H9 (cell line): ENCODE results near the gene SH2D1B. TPM values are rescaled to one million over a fixed set of nuclear protein-coding genes. Genes with fewer than 3 reads are reported as not detected.

Experiments
- DNase-seq: peaks from one replicate; pipeline ENCODE4 v3.0.0-alpha.2; 2017
- H2AFZ ChIP-seq: one replicate; pipeline ENCODE4 v1.6.1; 2013; ENCODE audit warnings: mild to moderate bottlenecking, low read length, control low read depth, moderate library complexity
- H2AK5ac ChIP-seq: 2 replicates; pipeline ENCODE4 v1.6.1; 2013; ENCODE audit warnings: low read length, control low read depth, mixed read lengths; ENCODE audit not compliant: insufficient read length
- H2BK120ac ChIP-seq: one replicate; pipeline ENCODE4 v1.6.1; 2013; ENCODE audit warnings: low read depth, mild to moderate bottlenecking, low read length, control low read depth, inconsistent platforms; ENCODE audit not compliant: poor library complexity, severe bottlenecking
- H2BK12ac ChIP-seq: 2 replicates; pipeline ENCODE4 v1.6.1; 2013; ENCODE audit warnings: low read length, control low read depth, mixed read lengths, low read depth; ENCODE audit not compliant: insufficient read length
- H2BK15ac ChIP-seq: 2 replicates; pipeline ENCODE4 v1.6.1; 2013; ENCODE audit warnings: low read depth, low read length, control low read depth
- H2BK20ac ChIP-seq: one replicate; pipeline ENCODE4 v1.6.1; 2013; ENCODE audit warnings: low read depth, mild to moderate bottlenecking, low read length, control low read depth, inconsistent platforms; ENCODE audit not compliant: poor library complexity, severe bottlenecking
- H2BK5ac ChIP-seq: 2 replicates; pipeline ENCODE4 v1.6.1; 2013; ENCODE audit warnings: low read length, control low read depth, mixed read lengths; ENCODE audit not compliant: insufficient read length
- H3K14ac ChIP-seq: 2 replicates; pipeline ENCODE4 v1.6.1; 2013; ENCODE audit warnings: low read length, control low read depth; ENCODE audit not compliant: insufficient read depth
- H3K18ac ChIP-seq: 2 replicates; pipeline ENCODE4 v1.6.1; 2013; ENCODE audit warnings: low read depth, mild to moderate bottlenecking, mixed read lengths, low read length, control low read depth; ENCODE audit not compliant: insufficient read length
- H3K23ac ChIP-seq: 2 replicates; pipeline ENCODE4 v1.6.1; 2013; ENCODE audit warnings: low read length, control low read depth, mixed read lengths, low read depth; ENCODE audit not compliant: insufficient read length
- H3K23me2 ChIP-seq: 2 replicates; pipeline ENCODE4 v1.6.1; 2013; ENCODE audit warnings: low read depth, mild to moderate bottlenecking, mixed read lengths, low read length, control low read depth; ENCODE audit not compliant: insufficient read length, poor library complexity, severe bottlenecking
- H3K27ac ChIP-seq: 2 replicates; pipeline ENCODE4 v1.5.1; 2013; ENCODE audit warnings: low read length, control low read depth, mixed read lengths, low read depth; ENCODE audit not compliant: insufficient read length
- H3K27me3 ChIP-seq: 2 replicates; pipeline ENCODE4 v1.6.1; 2013; ENCODE audit warnings: low read length, control low read depth, inconsistent platforms; ENCODE audit not compliant: insufficient read depth
- H3K4ac ChIP-seq: 2 replicates; pipeline ENCODE4 v1.6.1; 2013; ENCODE audit warnings: low read depth, mild to moderate bottlenecking, control low read depth, inconsistent platforms, low read length, moderate library complexity
- H3K4me1 ChIP-seq: 2 replicates; pipeline ENCODE4 v1.6.1; 2013; ENCODE audit warnings: low read length, control low read depth, inconsistent platforms; ENCODE audit not compliant: insufficient read depth
- H3K4me2 ChIP-seq: 2 replicates; pipeline ENCODE4 v1.6.1; 2013; ENCODE audit warnings: low read length, control low read depth, mixed read lengths; ENCODE audit not compliant: insufficient read length, insufficient read depth
- H3K56ac ChIP-seq: 2 replicates; pipeline ENCODE4 v1.6.1; 2013; ENCODE audit warnings: low read depth, mild to moderate bottlenecking, mixed read lengths, low read length, control low read depth; ENCODE audit not compliant: insufficient read length
- H3K79me1 ChIP-seq: 2 replicates; pipeline ENCODE4 v1.6.1; 2013; ENCODE audit warnings: low read depth, mild to moderate bottlenecking, moderate library complexity, low read length, control low read depth, inconsistent platforms; ENCODE audit not compliant: insufficient read depth, poor library complexity, severe bottlenecking
- H3K79me2 ChIP-seq: 2 replicates; pipeline ENCODE4 v1.6.1; 2013; ENCODE audit warnings: low read length, control low read depth, inconsistent platforms; ENCODE audit not compliant: insufficient read depth
- H3K9ac ChIP-seq: 2 replicates; pipeline ENCODE4 v1.6.1; 2013; ENCODE audit warnings: low read length, control low read depth, mixed read lengths; ENCODE audit not compliant: insufficient read length; ENCODE audit errors: extremely low read depth
- H3K9me3 ChIP-seq: one replicate; pipeline ENCODE4 v1.6.1; 2013; ENCODE audit warnings: low read depth, low read length, inconsistent platforms; ENCODE audit not compliant: control insufficient read depth
- H3T11ph ChIP-seq: one replicate; pipeline ENCODE4 v1.6.1; 2013; ENCODE audit warnings: mild to moderate bottlenecking, low read length, control low read depth, inconsistent platforms
- H4K20me1 ChIP-seq: one replicate; pipeline ENCODE4 v1.6.1; 2013; ENCODE audit not compliant: control insufficient read depth, insufficient read length, insufficient read depth
- H4K5ac ChIP-seq: 2 replicates; pipeline ENCODE4 v1.6.1; 2013; ENCODE audit warnings: low read depth, mild to moderate bottlenecking, mixed read lengths, low read length, control low read depth; ENCODE audit not compliant: insufficient read length
- H4K8ac ChIP-seq: replicated peaks from 2 replicates; pipeline ENCODE4 v1.6.1; 2013; ENCODE audit warnings: low read length, control low read depth, mixed read lengths, low read depth; ENCODE audit not compliant: insufficient read length
- H4K91ac ChIP-seq: 2 replicates; pipeline ENCODE4 v1.6.1; 2013; ENCODE audit warnings: low read depth, mild to moderate bottlenecking, moderate library complexity, mixed read lengths, low read length, control low read depth; ENCODE audit not compliant: insufficient read length
- H3K27ac Mint-ChIP-seq, 3 experiments: 2 replicates in 2 of 3; 3 replicates in 1 of 3; pipeline ENCODE4 v1.8.0; 2020 to 2021; ENCODE audit warnings: mixed read lengths in 3 of 3, mild to moderate bottlenecking in 1 of 3, moderate library complexity in 1 of 3
- H3K27me3 Mint-ChIP-seq: 2 replicates; pipeline ENCODE4 v1.8.0; 2021; ENCODE audit warnings: low read depth, mild to moderate bottlenecking, moderate library complexity, mixed read lengths
- H3K36me3 Mint-ChIP-seq, 3 experiments: 2 replicates in 2 of 3; 3 replicates in 1 of 3; pipeline ENCODE4 v1.8.0; 2020 to 2021; ENCODE audit warnings: low read depth in 3 of 3, mixed read lengths in 3 of 3; ENCODE audit not compliant: insufficient read depth in 1 of 3
- H3K4me1 Mint-ChIP-seq, 2 experiments: 2 replicates each; pipeline ENCODE4 v1.8.0; 2020; ENCODE audit warnings: mixed read lengths in 2 of 2
- H3K4me3 Mint-ChIP-seq, 2 experiments: 2 replicates in 1 of 2; 3 replicates in 1 of 2; pipeline ENCODE4 v1.8.0; 2020 to 2021; ENCODE audit warnings: mild to moderate bottlenecking in 2 of 2, mixed read lengths in 2 of 2, moderate library complexity in 1 of 2
- H3K9me3 Mint-ChIP-seq, 2 experiments: 2 replicates in 1 of 2; 3 replicates in 1 of 2; pipeline ENCODE4 v1.8.0; 2020; ENCODE audit warnings: mild to moderate bottlenecking in 2 of 2, mixed read lengths in 2 of 2, moderate library complexity in 1 of 2
- CTCF ChIP-seq: fragments of 200-600 bp; sonication (generic); conservative IDR thresholded peaks from 3 replicates; pipeline ENCODE4 v1.8.0; 2021; ENCODE audit warnings: antibody characterized with exemption, mild to moderate bottlenecking
- WGBS: extraction: QIAGEN DNeasy Blood & Tissue Kit; methylation state at CpG from one replicate; pipeline ENCODE4 v1.1.7; 2013; ENCODE audit warnings: missing lambda C conversion rate, low lambda C conversion rate, mixed read lengths; ENCODE audit not compliant: insufficient read length; ENCODE audit errors: extremely low coverage; 5-methylcytosine and 5-hydroxymethylcytosine counted together
- total RNA-seq: library from RNA; stranded (reverse); gene quantifications from 2 replicates; pipeline ENCODE4 v1.2.1, GENCODE V29; 2021

The SH2D1B gene
- total RNA-seq, 1 experiment from 2014 or later: not detected

- no peaks in the 10 kb centered on the region for H3K9me3 ChIP-seq
- H3K14ac ChIP-seq: no peak overlapping the region
- H2BK5ac ChIP-seq: no peak overlapping the region
- no peaks in the 10 kb centered on the region for H3K27me3 ChIP-seq
- Mint-ChIP-seq H3K27me3 (peaks cover 2% of the 10 kb centered on the region; the same call in 1 of the 2 replicates), H3K4me1 (peaks cover 2 to 7% of the 10 kb centered on the region in 2 experiments), H3K9me3 (no peaks in the 10 kb centered on the region), H3K4me3 (no peak overlapping the region), H3K27ac (no peak overlapping the region), H3K36me3 (no peaks in the 10 kb centered on the region)
- H3K79me1 ChIP-seq: no peaks in the 10 kb centered on the region
- H4K5ac ChIP-seq: no peak overlapping the region
- no peak overlapping the region for H2BK120ac ChIP-seq
- no peak overlapping the region for H4K8ac ChIP-seq
- H3K18ac ChIP-seq: no peak overlapping the region
- no peaks in the 10 kb centered on the region; the same call in 1 of the 2 replicates for H3K4me1 ChIP-seq
- H4K91ac ChIP-seq: no peak overlapping the region
- H3K23me2 ChIP-seq: no peaks in the 10 kb centered on the region
- no peak overlapping the region for H3K27ac ChIP-seq
- H2AK5ac ChIP-seq: no peak overlapping the region
- H3K4me2 ChIP-seq: no peak overlapping the region
- no peak overlapping the region for H2BK20ac ChIP-seq
- no peak for TF ChIP-seq CTCF
- no peak overlapping the region for H3K56ac ChIP-seq
- no peak overlapping the region for H3K4ac ChIP-seq
- H3K9ac ChIP-seq: no peak overlapping the region
- H2BK12ac ChIP-seq: no peak overlapping the region
- no peaks in the 10 kb centered on the region for H3K79me2 ChIP-seq
- no peaks in the 10 kb centered on the region for H4K20me1 ChIP-seq
- no peak overlapping the region for H2BK15ac ChIP-seq
- WGBS: no CpG with 5 or more reads among the region's 5 CpGs
- H3K23ac ChIP-seq: no peak overlapping the region
- no peak overlapping the region for H2AFZ ChIP-seq
- no peak overlapping the region for H3T11ph ChIP-seq
- DNase-seq: no peak
These were observed 7.3 kb downstream of the SH2D1B start for GRCh38 chr1:162404550-162405160.
